Testis (tissue), 3 donors: Measurements from ENCODE around the gene SYT12. TPM values are rescaled to one million over a fixed set of nuclear protein-coding genes. Genes with fewer than 3 reads are reported as not detected.

Experiments used
- DNase-seq: peaks from one replicate; pipeline ENCODE4 v3.0.0-alpha.2; 2019
- H3K27ac ChIP-seq, 2 donors: fragments of 200-600 bp; sonication (generic); one replicate each; pipeline ENCODE4 v1.5.1; 2019
- H3K27me3 ChIP-seq: fragments of 200-600 bp; sonication (generic); one replicate; pipeline ENCODE4 v1.5.1; 2019
- H3K36me3 ChIP-seq: fragments of 200-600 bp; sonication (generic); one replicate; pipeline ENCODE4 v1.5.1; 2017; ENCODE audit warnings: low read depth; ENCODE audit errors: missing control alignments
- H3K4me1 ChIP-seq: fragments of 200-600 bp; sonication (generic); one replicate; pipeline ENCODE4 v1.5.1; 2019
- H3K4me3 ChIP-seq, 2 donors: fragments of 200-600 bp; sonication (generic); one replicate each; pipeline ENCODE4 v1.5.1; 2017 to 2019
- H3K9me3 ChIP-seq: fragments of 200-600 bp; sonication (generic); one replicate; pipeline ENCODE4 v1.5.1; 2017
- POLR2A ChIP-seq: fragments of 450-650 bp; IDR thresholded peaks from one replicate; pipeline ENCODE4 v1.6.1; 2017; ENCODE audit warnings: antibody characterized with exemption, mild to moderate bottlenecking, moderate library complexity
- WGBS, 2 donors: methylation state at CpG; one replicate each; pipeline ENCODE4 v1.1.5; 2018; 5-methylcytosine and 5-hydroxymethylcytosine counted together
- intact Hi-C: fragments of 100-400 bp; cut with DNase I; formaldehyde crosslinking; loops from one replicate; pipeline ENCODE4 v1.15.1; 2023; ENCODE audit warnings: low total_unique reads
- polyA plus RNA-seq: library from polyadenylated mRNA; stranded (reverse); fragments of 350-450 nt; fragmentation: Illumina TruSeq; extraction: RNeasy Lipid Tissue Mini Kit (QIAGEN cat#74804); gene quantifications from one replicate; pipeline ENCODE4 v1.2.3, GENCODE V29; 2014; ENCODE audit warnings: low read depth, low replicate concordance; ENCODE audit not compliant: insufficient read depth
- total RNA-seq, 2 donors: library from RNA; depleted of rRNA; stranded (reverse); fragments of >200 nt; gene quantifications; one replicate each; pipeline ENCODE4 v1.2.3, GENCODE V29; 2016
- TF ChIP-seq, protein P1 (sequence below), 3 experiments: fragments of 450-650 bp in 2 of 3; fragments of 200-600 bp in 1 of 3; sonication (generic) in 1 of 3; IDR thresholded peaks; one replicate each; pipeline ENCODE4 v1.5.1; 2016 to 2019; ENCODE audit warnings: antibody characterized with exemption in 3 of 3, mild to moderate bottlenecking in 2 of 3, moderate library complexity in 1 of 3

The SYT12 gene
- total and polyA plus RNA-seq, 3 donors from 2014 or later, result 3.4 to 4.2 (median 3.7) TPM

GRCh38 chr11:67026941-67027340 lies 4.0 kb downstream of the SYT12 start:
- Histone ChIP-seq H3K4me1 (peaks cover 8% of the 10 kb centered on the region), H3K27me3 (no peaks in the 10 kb centered on the region), H3K4me3 (no peak overlapping the region), H3K27ac (no peak overlapping the region), H3K9me3 (no peaks in the 10 kb centered on the region), H3K36me3 (no peaks in the 10 kb centered on the region)
- no peak for TF ChIP-seq POLR2A
- TF ChIP-seq, protein P1, sequence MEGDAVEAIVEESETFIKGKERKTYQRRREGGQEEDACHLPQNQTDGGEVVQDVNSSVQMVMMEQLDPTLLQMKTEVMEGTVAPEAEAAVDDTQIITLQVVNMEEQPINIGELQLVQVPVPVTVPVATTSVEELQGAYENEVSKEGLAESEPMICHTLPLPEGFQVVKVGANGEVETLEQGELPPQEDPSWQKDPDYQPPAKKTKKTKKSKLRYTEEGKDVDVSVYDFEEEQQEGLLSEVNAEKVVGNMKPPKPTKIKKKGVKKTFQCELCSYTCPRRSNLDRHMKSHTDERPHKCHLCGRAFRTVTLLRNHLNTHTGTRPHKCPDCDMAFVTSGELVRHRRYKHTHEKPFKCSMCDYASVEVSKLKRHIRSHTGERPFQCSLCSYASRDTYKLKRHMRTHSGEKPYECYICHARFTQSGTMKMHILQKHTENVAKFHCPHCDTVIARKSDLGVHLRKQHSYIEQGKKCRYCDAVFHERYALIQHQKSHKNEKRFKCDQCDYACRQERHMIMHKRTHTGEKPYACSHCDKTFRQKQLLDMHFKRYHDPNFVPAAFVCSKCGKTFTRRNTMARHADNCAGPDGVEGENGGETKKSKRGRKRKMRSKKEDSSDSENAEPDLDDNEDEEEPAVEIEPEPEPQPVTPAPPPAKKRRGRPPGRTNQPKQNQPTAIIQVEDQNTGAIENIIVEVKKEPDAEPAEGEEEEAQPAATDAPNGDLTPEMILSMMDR (IDR thresholded peaks at IDR 0.05), result no peak
- WGBS, 2 donors, result 90 to 94% methylated on average over 2 to 5 of the region's 5 CpGs
- DNase-seq, result no peak
- intact Hi-C loops, result no loop called here

GRCh38 chr11:67027483-67027930 lies 4.6 kb downstream of the SYT12 start:
- Histone ChIP-seq H3K4me1 (peaks cover 5% of the 10 kb centered on the region), H3K27ac (no peak overlapping the region), H3K27me3 (no peaks in the 10 kb centered on the region), H3K9me3 (no peaks in the 10 kb centered on the region), H3K4me3 (no peak overlapping the region), H3K36me3 (no peaks in the 10 kb centered on the region)
- TF ChIP-seq, protein P1 (IDR thresholded peaks at IDR 0.05), result no peak
- TF ChIP-seq POLR2A, result no peak
- 83 to 97% methylated on average over 9 to 12 of the region's 12 CpGs for WGBS, 2 donors
- no peak for DNase-seq
- intact Hi-C loops, result no loop called here

DNA sequence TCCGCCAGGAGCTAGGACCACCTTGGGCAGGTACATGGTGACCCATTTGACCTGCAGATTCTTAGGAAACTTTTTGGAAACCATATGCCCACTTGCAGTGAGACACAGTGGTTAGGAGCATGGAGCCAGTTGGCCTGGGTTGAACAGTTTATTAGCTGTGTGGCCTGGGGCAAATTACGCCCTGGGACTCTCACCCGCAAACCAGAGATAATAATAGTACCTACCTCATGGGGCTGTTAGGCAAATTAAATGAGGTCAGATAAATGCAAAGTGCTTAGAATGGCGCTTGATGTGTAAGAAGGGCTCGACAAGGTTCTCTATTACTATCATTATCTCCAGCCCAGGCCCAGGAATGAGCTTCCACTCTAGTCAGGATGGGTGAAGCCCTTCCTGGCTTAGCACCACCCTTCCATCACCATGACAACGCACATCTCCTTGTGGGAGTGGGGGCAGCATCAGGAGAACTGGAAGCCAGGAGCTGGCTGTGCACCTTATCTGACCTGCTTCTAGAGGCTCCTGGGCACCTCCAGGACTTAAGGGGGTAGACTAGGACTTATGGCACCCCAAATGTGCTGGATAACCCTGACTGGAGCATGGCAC lies 5.1 kb downstream of the SYT12 start:
- Histone ChIP-seq H3K36me3 (no peaks in the 10 kb centered on the region), H3K27ac (no peak overlapping the region), H3K4me3 (no peak overlapping the region), H3K27me3 (no peaks in the 10 kb centered on the region), H3K4me1 (peaks cover 4% of the 10 kb centered on the region), H3K9me3 (no peaks in the 10 kb centered on the region)
- WGBS, 2 donors, result 95 to 98% methylated on average over 5 to 6 of the region's 6 CpGs
- no peak for DNase-seq
- intact Hi-C loops, result no loop called here
- TF ChIP-seq, protein P1 (IDR thresholded peaks at IDR 0.05), result no peak
- no peak for TF ChIP-seq POLR2A

- 82 to 88% methylated on average over 6 of the region's 6 CpGs for WGBS, 2 donors
- Histone ChIP-seq H3K27ac (no peak overlapping the region), H3K36me3 (no peaks in the 10 kb centered on the region), H3K27me3 (no peaks in the 10 kb centered on the region), H3K4me3 (no peak overlapping the region), H3K9me3 (no peaks in the 10 kb centered on the region), H3K4me1 (no peaks in the 10 kb centered on the region)
- DNase-seq, result no peak
- intact Hi-C loops, result no loop called here
- TF ChIP-seq, protein P1 (IDR thresholded peaks at IDR 0.05), result no peak
- TF ChIP-seq POLR2A, result no peak
Observed at GRCh38 chr11:67029146-67029545, 6.2 kb downstream of the SYT12 start.

DNA sequence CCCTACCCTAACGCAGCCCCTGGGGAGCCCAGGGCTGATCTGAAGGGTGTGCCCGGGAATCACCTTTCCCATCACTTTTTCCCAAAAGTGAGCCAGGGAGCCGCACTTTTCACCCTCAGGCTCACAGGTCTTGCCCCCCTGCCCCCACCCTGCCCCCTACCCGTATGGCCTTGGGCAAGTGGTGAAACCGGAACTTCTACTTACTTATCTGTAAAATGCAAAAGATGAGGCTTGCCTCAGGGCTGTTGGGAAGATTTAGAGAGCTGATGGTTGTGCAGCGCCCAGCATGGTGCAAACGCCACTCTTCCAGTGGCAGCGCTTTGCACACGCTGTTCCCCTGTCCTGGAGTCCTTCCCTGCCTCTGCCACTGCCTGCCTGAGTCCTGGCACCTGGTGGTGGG lies 8.0 kb downstream of the SYT12 start:
- no peak overlapping the region for H3K4me3 ChIP-seq
- no peak overlapping the region for H3K27ac ChIP-seq
- TF ChIP-seq POLR2A, result no peak
- TF ChIP-seq, protein P1 (IDR thresholded peaks at IDR 0.05), result no peak
- no peaks in the 10 kb centered on the region for H3K36me3 ChIP-seq
- H3K9me3 ChIP-seq, result no peaks in the 10 kb centered on the region
- DNase-seq, result no peak
- 65 to 79% methylated on average over 9 of the region's 9 CpGs for WGBS, 2 donors
- H3K27me3 ChIP-seq, result no peaks in the 10 kb centered on the region
- intact Hi-C loops, result no loop called here
- no peaks in the 10 kb centered on the region for H3K4me1 ChIP-seq
